ENCODE data around the gene CCT6A. TPM values are rescaled to one million over a fixed set of nuclear protein-coding genes. Genes with fewer than 3 reads are reported as not detected.
"Not testable (repeated sequence)": the region's sequence is repeated elsewhere in the genome, so short reads cannot be mapped to it uniquely, and the experiment has no call there.

The CCT6A gene
- total and polyA plus RNA-seq, 5 donors from 2014 or later, result 42.0 to 96.2 (median 89.2) TPM

DNA sequence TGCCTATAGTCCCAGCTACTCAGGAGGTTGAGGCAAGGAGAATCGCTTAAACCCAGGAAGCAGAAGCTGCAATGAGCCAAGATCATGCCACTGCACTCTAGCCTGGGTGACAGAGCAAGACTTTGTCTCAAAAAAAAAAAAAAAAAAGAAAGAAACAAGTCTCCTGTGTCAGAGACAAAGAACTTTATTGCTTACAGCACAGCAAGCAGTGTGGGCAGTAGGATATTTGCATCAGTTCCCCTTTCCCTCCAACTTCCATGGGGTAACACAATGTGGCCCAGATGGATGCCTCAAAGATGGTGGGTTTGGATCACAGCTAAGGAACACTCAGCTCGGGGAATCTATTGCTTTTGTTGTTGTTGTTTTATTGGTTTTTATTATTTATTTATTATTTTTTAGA is 5.8 kb upstream of the CCT6A start:
- H3K9me3 ChIP-seq (ENCODE audit: control insufficient read depth in 2 of 2, low read length in 2 of 2); H3K36me3 Mint-ChIP-seq; H3K36me3 ChIP-seq (ENCODE audit: control insufficient read depth, insufficient read depth, low read length); H3K4me3 Mint-ChIP-seq; H3K27me3 ChIP-seq (ENCODE audit: control insufficient read depth, insufficient read depth, low read length); H3K4me1 ChIP-seq (ENCODE audit: control insufficient read depth, insufficient read depth, low read length, poor library complexity, severe bottlenecking); ATAC-seq (ENCODE audit: low read depth in 2 of 2); H3K27ac ChIP-seq (ENCODE audit: insufficient read depth, low read length, poor library complexity, severe bottlenecking); DNase-seq; H3K9me3 Mint-ChIP-seq; H3K4me3 ChIP-seq (ENCODE audit: low read depth, low read length); H3K27me3 Mint-ChIP-seq: not testable (repeated sequence)
- peaks cover 10 to 17% (median 11%) of the 10 kb centered on the region in 4 donors for H3K4me1 Mint-ChIP-seq
- peak overlapping the region in 1 of 3 donors; percentile 55 for H3K27ac Mint-ChIP-seq

DNA sequence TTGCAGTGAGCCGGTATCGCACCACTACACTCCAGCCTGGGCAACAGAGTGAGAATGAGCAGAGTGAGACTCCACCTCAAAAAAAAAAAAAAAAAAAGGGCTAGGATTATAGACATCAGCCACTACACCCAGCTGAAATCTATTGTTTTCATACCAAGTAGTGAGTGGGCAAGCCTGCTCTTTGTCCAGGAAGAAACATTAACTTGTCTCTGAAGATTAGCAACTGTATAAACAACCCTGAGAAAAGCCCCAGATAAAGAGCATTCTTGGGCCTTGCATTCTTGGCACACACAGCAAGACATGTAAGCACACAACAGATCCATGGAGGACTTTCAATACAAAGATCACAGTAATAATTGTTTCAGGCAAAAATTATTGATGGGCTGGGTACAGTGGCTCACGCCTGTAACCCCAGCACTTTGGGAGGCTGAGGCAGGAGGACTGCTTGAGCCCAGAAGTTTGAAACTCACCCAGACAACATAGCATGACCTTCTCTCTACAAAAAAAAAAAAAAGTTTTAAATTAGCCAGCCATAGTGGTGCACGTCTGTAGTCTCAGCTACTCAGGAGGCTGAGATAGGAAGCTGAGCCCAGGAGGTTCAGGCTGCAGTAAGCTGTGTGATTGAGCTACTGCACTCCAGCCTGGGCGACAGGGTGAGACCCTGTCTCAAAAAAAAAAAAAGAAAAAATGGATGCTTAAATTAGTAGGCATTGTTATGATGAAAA is 4.7 kb upstream of the CCT6A start:
- H3K27me3 ChIP-seq (ENCODE audit: control insufficient read depth, insufficient read depth, low read length), result no peaks in the 10 kb centered on the region
- no peaks in the 10 kb centered on the region for H3K9me3 ChIP-seq (ENCODE audit: control insufficient read depth in 2 of 2, low read length in 2 of 2)
- H3K36me3 ChIP-seq (ENCODE audit: control insufficient read depth, insufficient read depth, low read length), result no peaks in the 10 kb centered on the region
- ATAC-seq (ENCODE audit: low read depth in 2 of 2), result no peak
- no peak overlapping the region for H3K4me3 ChIP-seq (ENCODE audit: low read depth, low read length)
- H3K36me3 Mint-ChIP-seq, result no peaks in the 10 kb centered on the region
- DNase-seq, result no peak
- no peaks in the 10 kb centered on the region for H3K27me3 Mint-ChIP-seq
- no peaks in the 10 kb centered on the region for H3K9me3 Mint-ChIP-seq
- H3K4me1 ChIP-seq (ENCODE audit: control insufficient read depth, insufficient read depth, low read length, poor library complexity, severe bottlenecking), result peaks cover 13% of the 10 kb centered on the region
- H3K27ac ChIP-seq (ENCODE audit: insufficient read depth, low read length, poor library complexity, severe bottlenecking), result no peak overlapping the region
- peak overlapping the region in 1 of 4 donors; percentile 44 for H3K4me3 Mint-ChIP-seq
- H3K4me1 Mint-ChIP-seq, result peaks cover 10 to 22% (median 14%) of the 10 kb centered on the region in 4 donors
- H3K27ac Mint-ChIP-seq, result no peak overlapping the region

DNA sequence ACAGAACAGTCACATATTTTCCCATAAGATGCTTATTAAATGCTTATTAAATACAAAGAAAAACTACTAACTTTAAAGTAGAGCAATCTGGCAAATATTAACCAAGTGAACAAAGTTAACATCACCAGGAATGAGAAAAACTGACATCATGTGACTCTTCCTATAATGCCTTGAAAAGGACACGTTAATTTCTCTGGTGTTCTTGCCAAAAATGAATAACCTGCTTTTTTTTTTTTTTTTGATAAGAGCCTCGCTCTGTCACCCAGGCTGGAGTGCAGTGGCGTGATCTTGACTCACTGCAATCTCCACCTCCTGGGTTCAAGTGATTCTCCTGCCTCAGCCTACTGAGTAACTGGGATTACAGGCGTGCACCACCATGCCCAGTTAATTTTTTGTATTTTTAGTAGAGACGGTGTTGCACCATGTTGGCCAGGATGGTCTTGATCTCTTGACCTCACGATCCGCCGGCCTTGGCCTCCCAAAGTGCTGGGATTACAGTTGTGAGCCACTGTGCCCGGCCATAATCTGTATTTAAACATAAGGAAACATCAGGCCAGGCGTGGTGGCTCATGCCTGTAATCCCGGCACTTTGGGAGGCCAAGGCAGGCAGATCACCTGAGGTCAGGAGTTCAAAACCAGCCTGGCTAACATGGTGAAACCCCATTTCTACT is 4.0 kb upstream of the CCT6A start:
- not testable (repeated sequence) for H3K9me3 ChIP-seq (ENCODE audit: control insufficient read depth in 2 of 2, low read length in 2 of 2); H3K27ac ChIP-seq (ENCODE audit: insufficient read depth, low read length, poor library complexity, severe bottlenecking); H3K9me3 Mint-ChIP-seq; H3K27me3 Mint-ChIP-seq; H3K36me3 ChIP-seq (ENCODE audit: control insufficient read depth, insufficient read depth, low read length); H3K4me3 ChIP-seq (ENCODE audit: low read depth, low read length); H3K36me3 Mint-ChIP-seq; DNase-seq; H3K27me3 ChIP-seq (ENCODE audit: control insufficient read depth, insufficient read depth, low read length); ATAC-seq (ENCODE audit: low read depth in 2 of 2); H3K27ac Mint-ChIP-seq; H3K4me3 Mint-ChIP-seq
- peaks cover 10 to 23% (median 17%) of the 10 kb centered on the region in 4 donors for H3K4me1 Mint-ChIP-seq
- peaks cover 20% of the 10 kb centered on the region for H3K4me1 ChIP-seq (ENCODE audit: control insufficient read depth, insufficient read depth, low read length, poor library complexity, severe bottlenecking)

DNA sequence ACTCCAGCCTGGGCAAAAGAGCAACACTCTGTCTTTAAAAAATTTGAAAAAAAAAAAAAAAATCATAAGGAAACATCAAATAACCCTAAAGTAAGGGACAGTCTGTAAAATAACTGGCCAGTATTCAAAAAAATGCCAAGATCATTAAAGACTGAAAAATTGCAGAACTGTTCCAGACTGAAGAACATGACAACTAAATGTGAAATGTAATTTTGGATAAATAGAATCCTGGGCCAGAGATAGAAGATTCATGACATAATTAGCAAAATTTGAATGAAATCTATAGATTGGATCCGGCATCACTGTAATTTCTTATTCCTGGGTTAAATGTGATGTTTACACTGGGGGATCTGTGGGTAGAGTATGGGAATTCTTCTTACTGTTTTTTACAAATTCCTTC is 3.3 kb upstream of the CCT6A start:
- Histone ChIP-seq H3K9me3 (ENCODE audit: control insufficient read depth in 2 of 2, low read length in 2 of 2) (no peaks in the 10 kb centered on the region), H3K27me3 (ENCODE audit: control insufficient read depth, insufficient read depth, low read length) (no peaks in the 10 kb centered on the region), H3K36me3 (ENCODE audit: control insufficient read depth, insufficient read depth, low read length) (peaks cover 2% of the 10 kb centered on the region), H3K4me1 (ENCODE audit: control insufficient read depth, insufficient read depth, low read length, poor library complexity, severe bottlenecking) (peaks cover 26% of the 10 kb centered on the region), H3K4me3 (ENCODE audit: low read depth, low read length) (no peak overlapping the region), H3K27ac (ENCODE audit: insufficient read depth, low read length, poor library complexity, severe bottlenecking) (no peak overlapping the region)
- ATAC-seq (ENCODE audit: low read depth in 2 of 2), result no peak
- Mint-ChIP-seq H3K36me3 (no peaks in the 10 kb centered on the region), H3K4me3 (peak overlapping the region in 1 of 4 donors; percentile 58), H3K9me3 (no peaks in the 10 kb centered on the region), H3K4me1 (peaks cover 10 to 29% (median 20%) of the 10 kb centered on the region in 4 donors), H3K27ac (no peak overlapping the region), H3K27me3 (no peaks in the 10 kb centered on the region)
- no peak for DNase-seq

DNA sequence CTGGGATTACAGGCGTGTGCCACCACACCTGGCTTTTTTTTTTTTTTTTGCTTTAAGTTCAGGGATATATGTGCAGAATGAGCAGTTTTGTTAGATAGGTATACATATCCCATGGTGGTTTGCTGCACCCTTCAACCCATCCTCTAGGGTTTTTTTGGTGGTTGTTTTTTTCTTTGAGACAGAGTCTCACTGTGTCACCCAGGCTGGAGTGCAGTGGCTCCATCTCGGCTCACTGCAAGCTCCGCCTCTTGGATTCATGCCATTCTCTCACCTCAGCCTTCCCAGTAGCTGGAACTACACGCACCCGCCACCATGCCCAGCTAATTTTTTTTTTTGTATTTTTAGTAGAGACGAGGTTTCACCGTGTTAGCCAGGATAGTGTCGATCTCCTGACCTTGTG is 2.8 kb upstream of the CCT6A start:
- not testable (repeated sequence) for DNase-seq; H3K9me3 ChIP-seq (ENCODE audit: control insufficient read depth in 2 of 2, low read length in 2 of 2); H3K36me3 Mint-ChIP-seq; H3K27me3 Mint-ChIP-seq; H3K4me3 ChIP-seq (ENCODE audit: low read depth, low read length); H3K27ac ChIP-seq (ENCODE audit: insufficient read depth, low read length, poor library complexity, severe bottlenecking); H3K9me3 Mint-ChIP-seq; H3K36me3 ChIP-seq (ENCODE audit: control insufficient read depth, insufficient read depth, low read length); ATAC-seq (ENCODE audit: low read depth in 2 of 2); H3K27ac Mint-ChIP-seq; H3K27me3 ChIP-seq (ENCODE audit: control insufficient read depth, insufficient read depth, low read length)
- H3K4me1 Mint-ChIP-seq, result peaks cover 10 to 34% (median 23%) of the 10 kb centered on the region in 4 donors
- H3K4me3 Mint-ChIP-seq, result peak overlapping the region in 1 of 4 donors; percentile 58
- H3K4me1 ChIP-seq (ENCODE audit: control insufficient read depth, insufficient read depth, low read length, poor library complexity, severe bottlenecking), result peaks cover 28% of the 10 kb centered on the region

DNA sequence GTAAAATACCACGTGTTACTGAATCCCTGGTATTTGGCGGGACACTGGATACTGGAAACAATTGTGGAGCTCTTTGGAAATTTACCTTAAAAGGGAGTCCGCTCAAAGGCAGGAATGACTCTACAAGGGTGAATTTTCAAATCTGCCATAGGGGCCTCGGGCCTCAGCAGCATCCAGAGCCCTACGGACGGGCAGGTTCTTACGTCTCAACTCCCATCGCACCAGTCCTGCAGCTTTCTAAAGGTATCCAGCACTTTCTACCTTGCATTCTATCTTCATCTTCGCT is 569 bp upstream of the CCT6A start:
- ATAC-seq (ENCODE audit: low read depth in 2 of 2) (no peak), DNase-seq (no peak)
- peak overlapping the region; percentile 90 to 98 (median 94) for H3K4me3 Mint-ChIP-seq
- Histone ChIP-seq H3K4me1 (ENCODE audit: control insufficient read depth, insufficient read depth, low read length, poor library complexity, severe bottlenecking) (peaks cover 28% of the 10 kb centered on the region), H3K27me3 (ENCODE audit: control insufficient read depth, insufficient read depth, low read length) (no peaks in the 10 kb centered on the region), H3K27ac (ENCODE audit: insufficient read depth, low read length, poor library complexity, severe bottlenecking) (peak overlapping the region; percentile 84), H3K4me3 (ENCODE audit: low read depth, low read length) (peak overlapping the region; percentile 83), H3K36me3 (ENCODE audit: control insufficient read depth, insufficient read depth, low read length) (peaks cover 27% of the 10 kb centered on the region), H3K9me3 (ENCODE audit: control insufficient read depth in 2 of 2, low read length in 2 of 2) (no peaks in the 10 kb centered on the region)
- H3K9me3 Mint-ChIP-seq, result no peaks in the 10 kb centered on the region
- peaks cover under 1% of the 10 kb centered on the region for H3K36me3 Mint-ChIP-seq
- no peaks in the 10 kb centered on the region for H3K27me3 Mint-ChIP-seq
- peak overlapping the region; percentile 89 to 97 (median 96) for H3K27ac Mint-ChIP-seq
- H3K4me1 Mint-ChIP-seq, result peaks cover 13 to 52% (median 29%) of the 10 kb centered on the region in 4 donors

DNA sequence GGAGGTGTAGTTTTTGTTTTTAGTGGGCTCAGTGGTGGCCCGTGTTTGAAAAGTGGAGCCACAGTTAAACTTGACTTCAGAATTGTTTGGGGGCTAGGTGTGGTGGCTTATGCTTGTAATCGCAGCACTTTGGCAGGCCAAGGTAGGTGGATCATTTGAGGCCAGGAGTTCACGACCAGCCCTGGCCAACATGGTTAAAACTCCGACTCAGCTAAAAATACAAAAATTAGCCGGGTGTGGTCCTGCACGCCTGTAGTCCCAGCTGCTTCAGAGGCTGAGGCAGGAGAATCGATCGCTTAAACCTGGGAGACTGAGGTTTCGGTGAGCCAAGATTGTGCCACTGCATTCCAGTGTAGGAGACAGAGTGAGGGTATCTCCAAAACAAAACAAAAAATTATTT is 1.8 kb downstream of the CCT6A start:
- Histone ChIP-seq H3K9me3 (ENCODE audit: control insufficient read depth in 2 of 2, low read length in 2 of 2) (no peaks in the 10 kb centered on the region), H3K4me3 (ENCODE audit: low read depth, low read length) (no peak overlapping the region), H3K27me3 (ENCODE audit: control insufficient read depth, insufficient read depth, low read length) (no peaks in the 10 kb centered on the region), H3K27ac (ENCODE audit: insufficient read depth, low read length, poor library complexity, severe bottlenecking) (no peak overlapping the region), H3K36me3 (ENCODE audit: control insufficient read depth, insufficient read depth, low read length) (peaks cover 51% of the 10 kb centered on the region), H3K4me1 (ENCODE audit: control insufficient read depth, insufficient read depth, low read length, poor library complexity, severe bottlenecking) (peaks cover 28% of the 10 kb centered on the region)
- Mint-ChIP-seq H3K4me1 (peaks cover 13 to 54% (median 27%) of the 10 kb centered on the region in 4 donors), H3K36me3 (peaks cover 16% of the 10 kb centered on the region), H3K9me3 (no peaks in the 10 kb centered on the region), H3K27me3 (no peaks in the 10 kb centered on the region), H3K4me3 (peak overlapping the region; percentile 78 to 93 (median 85)), H3K27ac (peak overlapping the region in 1 of 3 donors; percentile 80)
- DNase-seq, result no peak
- no peak for ATAC-seq (ENCODE audit: low read depth in 2 of 2)

DNA sequence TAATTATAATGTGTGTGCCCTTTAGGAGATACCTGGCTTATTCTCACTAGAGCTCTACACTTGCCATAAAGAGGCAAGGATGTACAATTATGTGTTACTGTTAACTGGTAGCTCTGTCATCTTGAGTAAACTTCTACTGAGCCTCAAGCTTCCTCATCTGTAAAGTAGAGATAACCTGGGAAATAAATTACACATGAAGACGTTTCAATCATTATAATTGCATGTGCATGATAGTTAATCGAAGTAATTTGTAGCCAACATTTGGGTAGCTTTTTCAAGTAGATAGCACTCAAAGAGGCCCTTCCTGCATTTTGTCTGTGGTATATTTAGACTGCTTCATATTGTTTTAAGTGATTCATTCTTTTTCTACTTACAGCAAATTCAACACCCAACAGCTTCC is 2.4 kb downstream of the CCT6A start:
- peak overlapping the region; percentile 5 for H3K27ac ChIP-seq (ENCODE audit: insufficient read depth, low read length, poor library complexity, severe bottlenecking)
- Mint-ChIP-seq H3K9me3 (no peaks in the 10 kb centered on the region), H3K27me3 (no peaks in the 10 kb centered on the region), H3K4me1 (peaks cover 13 to 54% (median 26%) of the 10 kb centered on the region in 4 donors), H3K36me3 (peaks cover 21% of the 10 kb centered on the region), H3K4me3 (peak overlapping the region in 2 of 4 donors; percentile 30 to 90), H3K27ac (peak overlapping the region in 2 of 3 donors; percentile 56 to 80)
- H3K4me3 ChIP-seq (ENCODE audit: low read depth, low read length), result no peak overlapping the region
- H3K9me3 ChIP-seq (ENCODE audit: control insufficient read depth in 2 of 2, low read length in 2 of 2), result no peaks in the 10 kb centered on the region
- DNase-seq (no peak), ATAC-seq (ENCODE audit: low read depth in 2 of 2) (no peak)
- no peaks in the 10 kb centered on the region for H3K27me3 ChIP-seq (ENCODE audit: control insufficient read depth, insufficient read depth, low read length)
- H3K36me3 ChIP-seq (ENCODE audit: control insufficient read depth, insufficient read depth, low read length), result peaks cover 57% of the 10 kb centered on the region
- H3K4me1 ChIP-seq (ENCODE audit: control insufficient read depth, insufficient read depth, low read length, poor library complexity, severe bottlenecking), result peaks cover 28% of the 10 kb centered on the region

Data from CD4-positive, CD25-positive, alpha-beta regulatory T cell (primary cell).